SK-N-SH (cell line): Measurements from ENCODE around the gene APP. TPM values are rescaled to one million over a fixed set of nuclear protein-coding genes. Genes with fewer than 3 reads are reported as not detected.

Experiments used
- CTCF ChIA-PET: fragments of 300-600, 350-600 bp; formaldehyde crosslinking; extraction: SDS; loops from one replicate; lab custom pipeline; 2021; lab: Yijun Ruan, JAX
- POLR2A ChIA-PET: fragments of 350-600 bp; sonication (Branson Sonifier 250); formaldehyde crosslinking; extraction: SDS; loops from one replicate; lab custom pipeline; 2020; ENCODE audit warnings: antibody characterized with exemption, inconsistent platforms; lab: Yijun Ruan, JAX
- DNase-seq: peaks from one replicate; pipeline ENCODE4 v3.0.0; 2012
- H2AFZ ChIP-seq: fragments of 200-600 bp; sonication (generic); 2 replicates; pipeline ENCODE4 v1.8.1; 2016; ENCODE audit warnings: antibody characterized with exemption, mild to moderate bottlenecking, low read depth
- H3F3A ChIP-seq: fragments of 200-600 bp; sonication (generic); replicated peaks from 2 replicates; pipeline ENCODE3; 2016; ENCODE audit warnings: antibody characterized with exemption, mild to moderate bottlenecking; ENCODE audit not compliant: insufficient read depth
- H3K27ac ChIP-seq, 2 experiments: fragments of 200-500 bp in 1 of 2; fragments of 200-600 bp in 1 of 2; sonication (Bioruptor generic) in 1 of 2; sonication (generic), shearing (Covaris generic) in 1 of 2; 2 replicates each; pipeline versions ENCODE4 v1.5.1 to v1.6.1; 2014 to 2016; ENCODE audit warnings: low read depth in 2 of 2, inconsistent platforms in 1 of 2, low read length in 1 of 2, mild to moderate bottlenecking in 1 of 2, mixed read lengths in 1 of 2
- H3K27me3 ChIP-seq: fragments of 200-600 bp; sonication (generic), shearing (Covaris generic); 2 replicates; pipeline ENCODE4 v1.6.1; 2016; ENCODE audit warnings: mixed run types; ENCODE audit not compliant: insufficient read depth
- H3K36me3 ChIP-seq, 2 experiments: fragments of 200-500 bp in 1 of 2; fragments of 200-600 bp in 1 of 2; sonication (Bioruptor generic) in 1 of 2; sonication (generic) in 1 of 2; replicated peaks in 1 of 2; 2 replicates each; pipeline versions ENCODE3 to v1.5.1; 2014 to 2016; ENCODE audit warnings: low read length in 1 of 2, mild to moderate bottlenecking in 1 of 2; ENCODE audit not compliant: insufficient read depth in 2 of 2, control insufficient read depth in 1 of 2
- H3K4me1 ChIP-seq, 2 experiments: fragments of 200-500 bp in 1 of 2; fragments of 200-600 bp in 1 of 2; sonication (Bioruptor generic) in 1 of 2; sonication (generic), shearing (Covaris generic) in 1 of 2; 2 replicates each; pipeline versions ENCODE4 v1.5.1 to v1.6.1; 2014 to 2016; ENCODE audit warnings: low read depth in 1 of 2, low read length in 1 of 2, mixed run types in 1 of 2; ENCODE audit not compliant: insufficient read depth in 2 of 2, control insufficient read depth in 1 of 2
- H3K4me2 ChIP-seq: fragments of 200-600 bp; sonication (generic), shearing (Covaris generic); 2 replicates; pipeline ENCODE4 v1.6.1; 2017; ENCODE audit warnings: mixed run types
- H3K4me3 ChIP-seq, 2 experiments: fragments of 200-500 bp in 1 of 2; fragments of 200-600 bp in 1 of 2; sonication (Bioruptor generic) in 1 of 2; sonication (generic), shearing (Covaris generic) in 1 of 2; 2 replicates each; pipeline versions ENCODE4 v1.5.1 to v1.8.1; 2014 to 2016; ENCODE audit warnings: low read depth in 2 of 2, inconsistent platforms in 1 of 2, low read length in 1 of 2, mild to moderate bottlenecking in 1 of 2, mixed read lengths in 1 of 2, moderate library complexity in 1 of 2
- H3K79me2 ChIP-seq: fragments of 200-600 bp; sonication (generic); 2 replicates; pipeline ENCODE4 v1.8.1; 2017; ENCODE audit warnings: mild to moderate bottlenecking; ENCODE audit not compliant: insufficient read depth
- H3K9ac ChIP-seq: fragments of 200-600 bp; sonication (generic); 2 replicates; pipeline ENCODE4 v1.6.1; 2017; ENCODE audit warnings: mixed run types
- H3K9me2 ChIP-seq: fragments of 200-600 bp; sonication (generic); 2 replicates; pipeline ENCODE4 v1.6.1; 2017; ENCODE audit warnings: mixed run types
- H3K9me3 ChIP-seq: fragments of 200-600 bp; sonication (generic); 2 replicates; pipeline ENCODE4 v1.6.1; 2017; ENCODE audit warnings: mixed run types, mild to moderate bottlenecking, moderate library complexity
- H4K20me1 ChIP-seq: fragments of 200-600 bp; sonication (generic); 2 replicates; pipeline ENCODE4 v1.6.1; 2017; ENCODE audit warnings: mild to moderate bottlenecking, mixed run types; ENCODE audit not compliant: insufficient read depth
- FOSL2 ChIP-seq: IDR thresholded peaks from 2 replicates; pipeline ENCODE4 v1.4.0; 2012; ENCODE audit warnings: low read depth, mild to moderate bottlenecking, moderate library complexity, borderline replicate concordance
- FOXM1 ChIP-seq: IDR thresholded peaks from 2 replicates; pipeline ENCODE4 v1.4.0; 2012; ENCODE audit warnings: low read depth, mild to moderate bottlenecking
- GABPA ChIP-seq: IDR thresholded peaks from 2 replicates; pipeline ENCODE4 v1.4.0; 2012; ENCODE audit warnings: low read depth, mild to moderate bottlenecking
- GATA2 ChIP-seq: sonication (generic); formaldehyde crosslinking; IDR thresholded peaks from 2 replicates; pipeline ENCODE4 v1.5.0; 2020; ENCODE audit warnings: mild to moderate bottlenecking, missing genetic modification reagents
- PBX3 ChIP-seq: IDR thresholded peaks from 2 replicates; pipeline ENCODE4; 2012
- RAD21 ChIP-seq: IDR thresholded peaks from 2 replicates; pipeline ENCODE4 v1.6.1; 2012; ENCODE audit warnings: mild to moderate bottlenecking, low read length
- RXRA ChIP-seq: IDR thresholded peaks from 2 replicates; pipeline ENCODE4 v1.4.0; 2012; ENCODE audit warnings: low read depth, mild to moderate bottlenecking, borderline replicate concordance
- SIN3A ChIP-seq: IDR thresholded peaks from 2 replicates; pipeline ENCODE4 v1.6.1; 2012; ENCODE audit warnings: low read depth, mild to moderate bottlenecking, low read length, moderate library complexity, borderline replicate concordance
- TEAD4 ChIP-seq: IDR thresholded peaks from 2 replicates; pipeline ENCODE4 v1.4.0; 2012; ENCODE audit warnings: mild to moderate bottlenecking, borderline replicate concordance; ENCODE audit not compliant: insufficient read depth
- WGBS: methylation state at CpG from one replicate; pipeline ENCODE4 v1.1.6; 2017; ENCODE audit warnings: low lambda C conversion rate; 5-methylcytosine and 5-hydroxymethylcytosine counted together
- polyA plus RNA-seq, 3 experiments: library from polyadenylated mRNA; depleted of rRNA; stranded (reverse); fragments of >200 nt; gene quantifications; 2 replicates each; pipeline ENCODE4 v1.2.3, GENCODE V29; 2012

Gene APP
- polyA plus RNA-seq, 1 of the 3 experiments (the other 2 are of a cell fraction): 780 TPM

- Histone ChIP-seq H3K4me1 (peaks cover 26% of the 10 kb centered on the region in 2 experiments; a peak in 3 of 4 replicates), H3K9me2 (no peaks in the 10 kb centered on the region), H3K79me2 (peaks cover 100% of the 10 kb centered on the region), H3F3A (no peaks in the 10 kb centered on the region), H3K4me3 (no peak overlapping the region), H2AFZ (no peak overlapping the region), H3K4me2 (no peak overlapping the region), H3K27me3 (no peaks in the 10 kb centered on the region), H3K9me3 (no peaks in the 10 kb centered on the region), H3K9ac (no peak overlapping the region), H3K27ac (no peak overlapping the region), H4K20me1 (peaks cover 22% of the 10 kb centered on the region; the same call in 1 of the 2 replicates), H3K36me3 (peaks cover 0 to 5% of the 10 kb centered on the region in 2 experiments)
- ChIA-PET POLR2A (no interaction called here), CTCF (interaction anchor here (1.3 kb wide), 1 partner anchor 215 kb away, joined by 3 read pairs; no protein-coding TSS in a partner anchor)
- 80% methylated on average over 2 of the region's 2 CpGs for WGBS
- TF ChIP-seq RXRA: no peak
- no peak for DNase-seq
Measured at GRCh38 chr21:26164311-26164710, 6.3 kb downstream of the APP start.

DNA sequence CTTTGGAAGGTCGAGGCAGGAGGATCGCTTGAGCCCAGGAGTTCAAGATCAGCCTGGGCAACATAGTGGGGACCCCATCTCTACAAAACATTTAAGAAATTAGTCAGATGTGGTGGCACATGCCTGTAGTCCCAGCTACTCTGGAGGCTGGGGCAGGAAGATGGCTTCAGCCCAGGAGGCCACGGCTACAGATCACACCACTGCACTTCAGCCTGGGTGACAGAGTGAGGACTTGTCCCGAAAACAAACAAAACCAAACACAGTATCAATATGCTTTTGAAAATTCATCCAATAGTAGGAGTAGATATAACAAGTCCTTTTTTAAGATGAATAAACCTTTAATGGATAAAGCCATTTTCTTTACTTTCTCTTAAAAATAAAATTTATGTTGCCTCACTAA is 8.5 kb downstream of the APP start:
- POLR2A ChIA-PET: no interaction called here
- Histone ChIP-seq H3K4me1 (peaks cover 16 to 18% of the 10 kb centered on the region in 2 experiments; a peak in 3 of 4 replicates), H3K4me3 (no peak overlapping the region), H3K36me3 (peaks cover 0 to 5% of the 10 kb centered on the region in 2 experiments), H4K20me1 (peaks cover 31% of the 10 kb centered on the region), H3K9me3 (no peaks in the 10 kb centered on the region), H2AFZ (no peak overlapping the region), H3K9me2 (no peaks in the 10 kb centered on the region), H3F3A (no peaks in the 10 kb centered on the region), H3K79me2 (peaks cover 100% of the 10 kb centered on the region), H3K9ac (no peak overlapping the region), H3K27ac (no peak overlapping the region), H3K4me2 (no peak overlapping the region)
- CTCF ChIA-PET: interaction anchor here (1.6 kb wide), 1 partner anchor 10 kb away, joined by 4 read pairs; no protein-coding TSS in a partner anchor
- 96% methylated on average over 4 of the region's 4 CpGs for WGBS
- no peak for DNase-seq
- TF ChIP-seq FOSL2 (no peak), GATA2 (no peak), GABPA (no peak), RAD21 (no peak)
- TF ChIP-seq, all 33 proteins: peak for 0
- no peaks in the 10 kb centered on the region for H3K27me3 ChIP-seq

- Histone ChIP-seq H3K79me2 (peaks cover 95% of the 10 kb centered on the region), H2AFZ (no peak overlapping the region), H3F3A (no peaks in the 10 kb centered on the region), H3K4me2 (no peak overlapping the region), H4K20me1 (peaks cover 16% of the 10 kb centered on the region), H3K4me1 (peaks cover 0 to 6% of the 10 kb centered on the region in 2 experiments; a peak in 3 of 4 replicates), H3K9ac (no peak overlapping the region), H3K27ac (no peak overlapping the region; a peak in 1 of 4 replicates), H3K9me3 (no peaks in the 10 kb centered on the region), H3K36me3 (peaks cover 0 to 5% of the 10 kb centered on the region in 2 experiments), H3K27me3 (no peaks in the 10 kb centered on the region), H3K9me2 (no peaks in the 10 kb centered on the region), H3K4me3 (no peak overlapping the region)
- POLR2A ChIA-PET: no interaction called here
- WGBS: 97% methylated on average over 1 of the region's 1 CpG
- TF ChIP-seq PBX3 (no peak), TEAD4 (no peak), SIN3A (no peak), FOXM1 (no peak)
- CTCF ChIA-PET: interaction anchor here (0.9 to 3.0 kb wide), 5 partner anchors 9 to 371 kb away, joined by 3 to 8 read pairs (median 3); partner anchors contain the start of gene APP
- DNase-seq: no peak
Measured at GRCh38 chr21:26159869-26160268, 10.7 kb downstream of the APP start.
